ENCODE results near the gene CMPK2. TPM values are rescaled to one million over a fixed set of nuclear protein-coding genes. Genes with fewer than 3 reads are reported as not detected.

The CMPK2 gene
- total RNA-seq, 3 donors from 2014 or later (not counting 1 experiment from before 2014, with no cell fraction given), result 5.8 to 11.4 (median 8.6) TPM

- Mint-ChIP-seq H3K36me3 (peaks cover 11% of the 10 kb centered on the region), H3K27ac (no peak overlapping the region)
- intact Hi-C loops (cut with micrococcal nuclease), result no loop called here
Measured at GRCh38 chr2:6835467-6835866, 30.2 kb downstream of the CMPK2 start.

GRCh38 chr2:6834163-6834562, 31.5 kb downstream of the CMPK2 start:
- Histone ChIP-seq H3K27ac (ENCODE audit: low read length) (no peak overlapping the region), H3K9me3 (ENCODE audit: control insufficient read depth, insufficient read depth, low read length) (no peaks in the 10 kb centered on the region), H3K4me1 (ENCODE audit: control insufficient read depth, insufficient read depth, low read length) (no peaks in the 10 kb centered on the region), H3K36me3 (ENCODE audit: control insufficient read depth, insufficient read depth, low read length) (no peaks in the 10 kb centered on the region), H3K4me3 (ENCODE audit: low read length) (no peak overlapping the region), H3K27me3 (ENCODE audit: control insufficient read depth, insufficient read depth, low read length) (no peaks in the 10 kb centered on the region)
- H3K9me3 Mint-ChIP-seq, result peaks cover 10 to 21% of the 10 kb centered on the region in 2 donors
- no peaks in the 10 kb centered on the region for H3K27me3 Mint-ChIP-seq (ENCODE audit: low read depth in 2 of 2)
- peaks cover 9 to 12% of the 10 kb centered on the region in 2 donors for H3K4me1 Mint-ChIP-seq
- no peak for DNase-seq
- H3K4me3 Mint-ChIP-seq, result no peak overlapping the region
- intact Hi-C loops (cut with micrococcal nuclease), result no loop called here
- peaks cover 19% of the 10 kb centered on the region for H3K36me3 Mint-ChIP-seq
- no peak for ATAC-seq
- H3K27ac Mint-ChIP-seq, result peak overlapping the region; percentile 10 to 86
- no peak for TF ChIP-seq CTCF (IDR thresholded peaks at IDR 0.05)

More at GRCh38 chr2:6835467-6835866, 30.2 kb downstream of the CMPK2 start:
- Histone ChIP-seq H3K4me3 (ENCODE audit: low read length) (no peak overlapping the region), H3K4me1 (ENCODE audit: control insufficient read depth, insufficient read depth, low read length) (no peaks in the 10 kb centered on the region), H3K27me3 (ENCODE audit: control insufficient read depth, insufficient read depth, low read length) (no peaks in the 10 kb centered on the region), H3K36me3 (ENCODE audit: control insufficient read depth, insufficient read depth, low read length) (no peaks in the 10 kb centered on the region), H3K9me3 (ENCODE audit: control insufficient read depth, insufficient read depth, low read length) (no peaks in the 10 kb centered on the region), H3K27ac (ENCODE audit: low read length) (no peak overlapping the region)
- TF ChIP-seq CTCF (IDR thresholded peaks at IDR 0.05), result no peak
- Mint-ChIP-seq H3K4me3 (no peak overlapping the region), H3K27me3 (ENCODE audit: low read depth in 2 of 2) (no peaks in the 10 kb centered on the region), H3K4me1 (peaks cover 9 to 12% of the 10 kb centered on the region in 2 donors), H3K9me3 (peaks cover 9 to 18% of the 10 kb centered on the region in 2 donors)
- ATAC-seq, result no peak
- DNase-seq, result no peak

- ATAC-seq, result no peak
- no peaks in the 10 kb centered on the region for H3K36me3 ChIP-seq (ENCODE audit: control insufficient read depth, insufficient read depth, low read length)
- peaks cover 10 to 21% of the 10 kb centered on the region in 2 donors for H3K9me3 Mint-ChIP-seq
- DNase-seq, result peak in 1 of 2 donors; percentile 3
- no peaks in the 10 kb centered on the region for H3K27me3 ChIP-seq (ENCODE audit: control insufficient read depth, insufficient read depth, low read length)
- no peaks in the 10 kb centered on the region for H3K27me3 Mint-ChIP-seq (ENCODE audit: low read depth in 2 of 2)
- H3K36me3 Mint-ChIP-seq, result peaks cover 19% of the 10 kb centered on the region
- H3K4me3 ChIP-seq (ENCODE audit: low read length), result no peak overlapping the region
- H3K4me1 ChIP-seq (ENCODE audit: control insufficient read depth, insufficient read depth, low read length), result no peaks in the 10 kb centered on the region
- H3K27ac Mint-ChIP-seq, result peak overlapping the region; percentile 81 to 86
- H3K4me1 Mint-ChIP-seq, result peaks cover 9 to 12% of the 10 kb centered on the region in 2 donors
- no CpG with 5 or more reads among the region's 2 CpGs for WGBS (ENCODE audit: insufficient coverage)
- intact Hi-C loops (cut with micrococcal nuclease), result no loop called here
- TF ChIP-seq CTCF (IDR thresholded peaks at IDR 0.05), result no peak
- no peaks in the 10 kb centered on the region for H3K9me3 ChIP-seq (ENCODE audit: control insufficient read depth, insufficient read depth, low read length)
- H3K27ac ChIP-seq (ENCODE audit: low read length), result peak overlapping the region; percentile 44
- H3K4me3 Mint-ChIP-seq, result peak overlapping the region; percentile 51
Measured at GRCh38 chr2:6833300-6833604, 32.5 kb downstream of the CMPK2 start.

- Mint-ChIP-seq H3K27ac (peak overlapping the region; percentile 81 to 86), H3K27me3 (ENCODE audit: low read depth in 2 of 2) (no peaks in the 10 kb centered on the region), H3K36me3 (peaks cover 19% of the 10 kb centered on the region), H3K9me3 (peaks cover 10 to 21% of the 10 kb centered on the region in 2 donors), H3K4me3 (peak overlapping the region; percentile 51), H3K4me1 (peaks cover 12 to 14% of the 10 kb centered on the region in 2 donors)
- DNase-seq, result no peak
- peak in 1 of 3 donors; percentile 55 for ATAC-seq
- H3K4me3 ChIP-seq (ENCODE audit: low read length), result no peak overlapping the region
- no peaks in the 10 kb centered on the region for H3K27me3 ChIP-seq (ENCODE audit: control insufficient read depth, insufficient read depth, low read length)
- WGBS (ENCODE audit: insufficient coverage), result 50% methylated on average over 1 of the region's 2 CpGs
- TF ChIP-seq CTCF (IDR thresholded peaks at IDR 0.05), result no peak
- intact Hi-C loops (cut with micrococcal nuclease), result no loop called here
- no peaks in the 10 kb centered on the region for H3K36me3 ChIP-seq (ENCODE audit: control insufficient read depth, insufficient read depth, low read length)
- H3K27ac ChIP-seq (ENCODE audit: low read length), result peak overlapping the region; percentile 61
- H3K9me3 ChIP-seq (ENCODE audit: control insufficient read depth, insufficient read depth, low read length), result no peaks in the 10 kb centered on the region
- no peaks in the 10 kb centered on the region for H3K4me1 ChIP-seq (ENCODE audit: control insufficient read depth, insufficient read depth, low read length)
Measured at GRCh38 chr2:6832596-6833299, 33.0 kb downstream of the CMPK2 start.
